Mesodermal cell (in vitro differentiated cells): Measurements from ENCODE around the gene DISC1.
"Not testable (repeated sequence)": the region's sequence is repeated elsewhere in the genome, so short reads cannot be mapped to it uniquely, and the experiment has no call there.

Experiments used
- H3K27ac ChIP-seq: 2 replicates; pipeline ENCODE4 v1.7.0; 2013; ENCODE audit warnings: mild to moderate bottlenecking, low read depth, low read length, moderate library complexity; ENCODE audit not compliant: severe bottlenecking
- H3K36me3 ChIP-seq: 2 replicates; pipeline ENCODE4 v1.7.1; 2013; ENCODE audit warnings: mild to moderate bottlenecking, low read length, moderate library complexity; ENCODE audit not compliant: control insufficient read depth, insufficient read depth
- H3K4me1 ChIP-seq: one replicate; pipeline ENCODE4 v1.7.1; 2013; ENCODE audit warnings: mild to moderate bottlenecking, low read length; ENCODE audit not compliant: insufficient read depth, control insufficient read depth, poor library complexity, severe bottlenecking
- H3K4me3 ChIP-seq: 2 replicates; pipeline ENCODE4 v1.7.0; 2013; ENCODE audit warnings: low read length, control low read depth, mild to moderate bottlenecking; ENCODE audit not compliant: insufficient read depth, poor library complexity, severe bottlenecking; ENCODE audit errors: extremely low read depth
- H3K9me3 ChIP-seq: 2 replicates; pipeline ENCODE4 v1.7.1; 2013; ENCODE audit warnings: mild to moderate bottlenecking, low read length, moderate library complexity; ENCODE audit not compliant: control insufficient read depth
- WGBS, 2 experiments: methylation state at CpG; one replicate each; pipeline ENCODE4 v1.1.5; 2013; ENCODE audit warnings: missing lambda C conversion rate in 2 of 2; ENCODE audit not compliant: insufficient coverage in 2 of 2; 5-methylcytosine and 5-hydroxymethylcytosine counted together

Gene DISC1

GRCh38 chr1:231751415-231751814, 124.8 kb downstream of the DISC1 start:
- Histone ChIP-seq H3K9me3 (no peaks in the 10 kb centered on the region), H3K27ac (no peak overlapping the region), H3K36me3 (peaks cover 17% of the 10 kb centered on the region), H3K4me1 (no peaks in the 10 kb centered on the region), H3K4me3 (no peak overlapping the region)

- 86 to 93% methylated on average over 3 of the region's 3 CpGs for WGBS, 2 experiments
- peaks cover 17% of the 10 kb centered on the region for H3K36me3 ChIP-seq
- H3K27ac ChIP-seq: no peak overlapping the region
- H3K4me1 ChIP-seq: no peaks in the 10 kb centered on the region
- no peaks in the 10 kb centered on the region for H3K9me3 ChIP-seq
- H3K4me3 ChIP-seq: no peak overlapping the region
These were observed 126.7 kb downstream of the DISC1 start for GRCh38 chr1:231753313-231753712.

- H3K9me3 ChIP-seq: no peaks in the 10 kb centered on the region
- H3K27ac ChIP-seq: no peak overlapping the region
- peaks cover 9% of the 10 kb centered on the region for H3K36me3 ChIP-seq
- no peaks in the 10 kb centered on the region for H3K4me1 ChIP-seq
- no peak overlapping the region for H3K4me3 ChIP-seq
- WGBS, 2 experiments: no CpG with 5 or more reads among the region's 2 CpGs
These were observed 130.5 kb downstream of the DISC1 start for GRCh38 chr1:231757101-231757404.

- 92 to 93% methylated on average over 6 to 7 of the region's 8 CpGs for WGBS, 2 experiments
These were observed 131.2 kb downstream of the DISC1 start for GRCh38 chr1:231757759-231758158.

GRCh38 chr1:231761252-231761651, 134.7 kb downstream of the DISC1 start:
- Histone ChIP-seq H3K4me1 (no peaks in the 10 kb centered on the region), H3K4me3 (no peak overlapping the region), H3K27ac (no peak overlapping the region), H3K36me3 (no peaks in the 10 kb centered on the region), H3K9me3 (no peaks in the 10 kb centered on the region)
- 100% methylated on average over 1 to 3 of the region's 3 CpGs for WGBS, 2 experiments

More at GRCh38 chr1:231757759-231758158, 131.2 kb downstream of the DISC1 start:
- Histone ChIP-seq H3K36me3 (peaks cover 2% of the 10 kb centered on the region), H3K4me3 (no peak overlapping the region), H3K4me1 (no peaks in the 10 kb centered on the region), H3K27ac (no peak overlapping the region), H3K9me3 (no peaks in the 10 kb centered on the region)

- WGBS, 2 experiments: 75 to 86% methylated on average over 2 to 4 of the region's 6 CpGs
- no peak overlapping the region for H3K4me3 ChIP-seq
- H3K36me3 ChIP-seq: no peaks in the 10 kb centered on the region
- H3K4me1 ChIP-seq: no peaks in the 10 kb centered on the region
- no peaks in the 10 kb centered on the region for H3K9me3 ChIP-seq
- no peak overlapping the region for H3K27ac ChIP-seq
These were observed 135.4 kb downstream of the DISC1 start for GRCh38 chr1:231761747-231762541.

GRCh38 chr1:231763456-231763855, 136.9 kb downstream of the DISC1 start:
- 100% methylated on average over 1 of the region's 2 CpGs; no CpG with 5 or more reads in 1 of the 2 experiments for WGBS, 2 experiments
- H3K4me1 ChIP-seq: no peaks in the 10 kb centered on the region

GRCh38 chr1:231765825-231766224, 139.2 kb downstream of the DISC1 start:
- H3K4me3 ChIP-seq, H3K9me3 ChIP-seq, H3K4me1 ChIP-seq, H3K27ac ChIP-seq: not testable (repeated sequence)
- H3K36me3 ChIP-seq: peaks cover 14% of the 10 kb centered on the region
- WGBS, 2 experiments: 95 to 98% methylated on average over 6 to 7 of the region's 7 CpGs

More at GRCh38 chr1:231763456-231763855, 136.9 kb downstream of the DISC1 start:
- Histone ChIP-seq H3K27ac (no peak overlapping the region), H3K4me3 (no peak overlapping the region), H3K9me3 (no peaks in the 10 kb centered on the region), H3K36me3 (peaks cover 2% of the 10 kb centered on the region)

GRCh38 chr1:231767471-231767870, 140.9 kb downstream of the DISC1 start:
- WGBS, 2 experiments: 79 to 81% methylated on average over 2 to 4 of the region's 4 CpGs
- Histone ChIP-seq H3K27ac (no peak overlapping the region), H3K9me3 (no peaks in the 10 kb centered on the region), H3K4me3 (no peak overlapping the region), H3K36me3 (peaks cover 27% of the 10 kb centered on the region), H3K4me1 (no peaks in the 10 kb centered on the region)

GRCh38 chr1:231768416-231768815, 141.8 kb downstream of the DISC1 start:
- Histone ChIP-seq H3K9me3 (no peaks in the 10 kb centered on the region), H3K4me3 (no peak overlapping the region), H3K4me1 (peaks cover 7% of the 10 kb centered on the region), H3K36me3 (peaks cover 31% of the 10 kb centered on the region), H3K27ac (no peak overlapping the region)
- no CpG with 5 or more reads among the region's 1 CpG for WGBS, 2 experiments

- H3K27ac ChIP-seq: no peak overlapping the region
- peaks cover 7% of the 10 kb centered on the region for H3K4me1 ChIP-seq
- no peaks in the 10 kb centered on the region for H3K9me3 ChIP-seq
These were observed 144.1 kb downstream of the DISC1 start for GRCh38 chr1:231770506-231771175.

More at GRCh38 chr1:231770506-231771175, 144.1 kb downstream of the DISC1 start:
- no peak overlapping the region for H3K4me3 ChIP-seq
- peaks cover 31% of the 10 kb centered on the region for H3K36me3 ChIP-seq
- WGBS, 2 experiments: 92 to 96% methylated on average over 5 of the region's 8 CpGs
